HCT116 (cell line): ENCODE measurements around the gene TADA2B. TPM values are rescaled to one million over a fixed set of nuclear protein-coding genes. Genes with fewer than 3 reads are reported as not detected.
A peak's percentile ranks its signal among the peaks of the same experiment; 100 is the strongest.

Experiments
- ATAC-seq: fragments of 200-7000 bp; cut with Tn5 transposase; 2 replicates; pipeline ENCODE4 v1.9.1; 2020; ENCODE audit warnings: mild to moderate bottlenecking, moderate library complexity
- BruUV-seq: library from RNA; stranded (reverse); fragments of 400-500 nt; replicated peaks from 2 replicates; lab custom pipeline; 2021; lab: Mats Ljungman, UMichigan
- CTCF ChIA-PET: fragments of 300-600 bp; sonication (Branson Sonifier 250); formaldehyde crosslinking; loops from one replicate; lab custom pipeline; 2021; ENCODE audit warnings: antibody characterized with exemption; lab: Charles Lee
- POLR2A ChIA-PET: fragments of 300-600, 350-600 bp; sonication (Branson Sonifier 250); formaldehyde crosslinking; loops from one replicate; lab custom pipeline; 2021; ENCODE audit warnings: antibody characterized with exemption; lab: Charles Lee
- RAD21 ChIA-PET, 2 experiments: fragments of 300-600 bp; sonication (Branson Sonifier 250); formaldehyde crosslinking; loops; one replicate each; lab custom pipeline; 2023; ENCODE audit warnings: low total read pairs in 2 of 2; ENCODE audit not compliant: uncharacterized antibody in 2 of 2, unreplicated experiment in 2 of 2, low non-redundant PET in 1 of 2; lab: Charles Lee
- DNase-seq: peaks from one replicate; pipeline ENCODE4 v3.0.0-alpha.2; 2010; ENCODE audit warnings: low read depth, low spot score
- H2AFZ ChIP-seq: fragments of 200-600 bp; shearing (Covaris generic), sonication (generic); 2 replicates; pipeline ENCODE4 v1.6.1; 2017; ENCODE audit warnings: low read depth, mixed run types, mixed read lengths, antibody characterized with exemption, low read length; ENCODE audit not compliant: poor library complexity, severe bottlenecking
- H3K27ac ChIP-seq: 2 replicates; pipeline ENCODE4 v1.5.1; 2012; ENCODE audit warnings: low read depth, low read length
- H3K27me3 ChIP-seq: fragments of 200-600 bp; sonication (generic); 2 replicates; pipeline ENCODE4 v1.6.1; 2016; ENCODE audit warnings: mixed run types, low read length, mixed read lengths; ENCODE audit not compliant: insufficient read depth
- H3K36me3 ChIP-seq, 2 experiments: fragments of 200-500 bp in 1 of 2; fragments of 200-600 bp in 1 of 2; sonication (Bioruptor generic) in 1 of 2; sonication (generic) in 1 of 2; 2 replicates each; pipeline versions ENCODE4 v1.5.1 to v1.6.1; 2014 to 2016; ENCODE audit warnings: low read length in 2 of 2, inconsistent platforms in 1 of 2, mixed read lengths in 1 of 2, mixed run types in 1 of 2; ENCODE audit not compliant: insufficient read depth in 2 of 2, control insufficient read depth in 1 of 2
- H3K4me1 ChIP-seq, 2 experiments: fragments of 200-600 bp in 1 of 2; sonication (generic) in 1 of 2; 2 replicates each; pipeline versions ENCODE4 v1.5.1 to v1.6.1; 2012 to 2017; ENCODE audit warnings: low read length in 2 of 2, inconsistent platforms in 1 of 2, mild to moderate bottlenecking in 1 of 2, mixed read lengths in 1 of 2, mixed run types in 1 of 2, moderate library complexity in 1 of 2; ENCODE audit not compliant: insufficient read depth in 2 of 2, control insufficient read depth in 1 of 2
- H3K4me2 ChIP-seq: fragments of 200-600 bp; sonication (generic); 2 replicates; pipeline ENCODE4 v1.6.1; 2017; ENCODE audit warnings: mixed run types, low read length, mixed read lengths
- H3K4me3 ChIP-seq, 2 experiments: fragments of 200-600 bp in 1 of 2; sonication (generic) in 1 of 2; replicated peaks in 1 of 2; 2 replicates each; pipeline ENCODE4 v1.5.1; 2011 to 2016; ENCODE audit warnings: low read length in 2 of 2, control low read depth in 1 of 2, low read depth in 1 of 2, mild to moderate bottlenecking in 1 of 2, mixed read lengths in 1 of 2, mixed run types in 1 of 2
- H3K79me2 ChIP-seq: fragments of 200-600 bp; sonication (generic); 2 replicates; pipeline ENCODE4 v1.6.1; 2017; ENCODE audit warnings: mild to moderate bottlenecking, mixed run types, low read length, moderate library complexity, mixed read lengths; ENCODE audit not compliant: insufficient read depth
- H3K9ac ChIP-seq: fragments of 200-600 bp; sonication (generic); 2 replicates; pipeline ENCODE4 v1.6.1; 2016; ENCODE audit warnings: low read length, mixed read lengths
- H3K9me2 ChIP-seq: fragments of 200-600 bp; sonication (generic), shearing (Covaris generic); 2 replicates; pipeline ENCODE4 v1.6.1; 2017; ENCODE audit warnings: mixed run types, mild to moderate bottlenecking, moderate library complexity; ENCODE audit not compliant: insufficient read depth
- H3K9me3 ChIP-seq, 2 experiments: fragments of 200-500 bp in 1 of 2; fragments of 200-600 bp in 1 of 2; sonication (Bioruptor generic) in 1 of 2; sonication (generic) in 1 of 2; 2 replicates each; pipeline ENCODE4 v1.6.1; 2014 to 2017; ENCODE audit warnings: low read length in 2 of 2, mixed read lengths in 2 of 2, inconsistent platforms in 1 of 2, low read depth in 1 of 2, mild to moderate bottlenecking in 1 of 2, mixed run types in 1 of 2, moderate library complexity in 1 of 2; ENCODE audit not compliant: control insufficient read depth in 1 of 2, insufficient read depth in 1 of 2
- H4K20me1 ChIP-seq: fragments of 200-600 bp; sonication (generic), shearing (Covaris generic); 2 replicates; pipeline ENCODE4 v1.6.1; 2017; ENCODE audit warnings: mixed run types, mild to moderate bottlenecking, moderate library complexity; ENCODE audit not compliant: insufficient read depth
- ATF3 ChIP-seq: IDR thresholded peaks from 2 replicates; pipeline ENCODE4 v1.6.1; 2012
- CBX3 ChIP-seq: IDR thresholded peaks from 2 replicates; pipeline ENCODE4 v1.6.1; 2012; ENCODE audit warnings: low read depth
- CEBPB ChIP-seq: IDR thresholded peaks from 2 replicates; pipeline ENCODE4 v1.6.1; 2012; ENCODE audit warnings: low read depth
- EGR1 ChIP-seq: IDR thresholded peaks from 2 replicates; pipeline ENCODE4 v1.6.1; 2012; ENCODE audit warnings: low read depth
- EZH2 ChIP-seq: fragments of 200-600 bp; sonication (generic); IDR thresholded peaks from 2 replicates; pipeline ENCODE4 v1.6.1; 2017; ENCODE audit warnings: antibody characterized with exemption, mixed run types
- FOSL1 ChIP-seq: IDR thresholded peaks from 2 replicates; pipeline ENCODE4 v1.6.1; 2012; ENCODE audit warnings: low read depth
- POLR2AphosphoS5 ChIP-seq: IDR thresholded peaks from 2 replicates; pipeline ENCODE4 v1.6.1; 2011; ENCODE audit warnings: mild to moderate bottlenecking, low read depth, low read length, moderate library complexity
- RAD21 ChIP-seq: IDR thresholded peaks from 2 replicates; pipeline ENCODE4 v1.6.1; 2012; ENCODE audit warnings: low read depth, mild to moderate bottlenecking
- REST ChIP-seq: IDR thresholded peaks from 2 replicates; pipeline ENCODE4 v1.6.1; 2012; ENCODE audit warnings: low read depth
- SIN3A ChIP-seq: IDR thresholded peaks from 2 replicates; pipeline ENCODE4 v1.6.1; 2012; ENCODE audit warnings: low read depth
- SP1 ChIP-seq: IDR thresholded peaks from 2 replicates; pipeline ENCODE4 v1.6.1; 2012; ENCODE audit warnings: low read depth
- ZNF274 ChIP-seq: fragments of 200-500 bp; sonication (Bioruptor generic); IDR thresholded peaks from 2 replicates; pipeline ENCODE4 v1.6.1; 2014; ENCODE audit warnings: mild to moderate bottlenecking, low read depth, low read length, inconsistent platforms
- intact Hi-C: fragments of 100-400 bp; cut with micrococcal nuclease; formaldehyde crosslinking; loops from 2 replicates; pipeline ENCODE4 v1.10.0; 2022
- total RNA-seq: library from RNA; stranded (reverse); gene quantifications from one replicate; pipeline ENCODE4 v1.2.1, GENCODE V29; 2021; ENCODE audit not compliant: unreplicated experiment
- TF ChIP-seq, protein P1 (sequence below): IDR thresholded peaks from 2 replicates; pipeline ENCODE4 v1.6.1; 2011; ENCODE audit warnings: mild to moderate bottlenecking, low read length, moderate library complexity; ENCODE audit not compliant: insufficient replicate concordance; ENCODE audit errors: extremely low read depth

The TADA2B gene
- total RNA-seq, 1 experiment from 2014 or later = 13.4 TPM

- no peaks in the 10 kb centered on the region for H4K20me1 ChIP-seq
- H3K4me1 ChIP-seq = peaks cover 6 to 14% of the 10 kb centered on the region in 2 experiments; a peak in 3 of 4 replicates
- H3K9me2 ChIP-seq = no peaks in the 10 kb centered on the region
- TF ChIP-seq FOSL1 = no peak
- peak; percentile 50; the same call in 1 of the 2 replicates for TF ChIP-seq EGR1
- no peak for TF ChIP-seq CEBPB
- TF ChIP-seq, protein P1, sequence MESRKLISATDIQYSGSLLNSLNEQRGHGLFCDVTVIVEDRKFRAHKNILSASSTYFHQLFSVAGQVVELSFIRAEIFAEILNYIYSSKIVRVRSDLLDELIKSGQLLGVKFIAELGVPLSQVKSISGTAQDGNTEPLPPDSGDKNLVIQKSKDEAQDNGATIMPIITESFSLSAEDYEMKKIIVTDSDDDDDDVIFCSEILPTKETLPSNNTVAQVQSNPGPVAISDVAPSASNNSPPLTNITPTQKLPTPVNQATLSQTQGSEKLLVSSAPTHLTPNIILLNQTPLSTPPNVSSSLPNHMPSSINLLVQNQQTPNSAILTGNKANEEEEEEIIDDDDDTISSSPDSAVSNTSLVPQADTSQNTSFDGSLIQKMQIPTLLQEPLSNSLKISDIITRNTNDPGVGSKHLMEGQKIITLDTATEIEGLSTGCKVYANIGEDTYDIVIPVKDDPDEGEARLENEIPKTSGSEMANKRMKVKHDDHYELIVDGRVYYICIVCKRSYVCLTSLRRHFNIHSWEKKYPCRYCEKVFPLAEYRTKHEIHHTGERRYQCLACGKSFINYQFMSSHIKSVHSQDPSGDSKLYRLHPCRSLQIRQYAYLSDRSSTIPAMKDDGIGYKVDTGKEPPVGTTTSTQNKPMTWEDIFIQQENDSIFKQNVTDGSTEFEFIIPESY = no peak
- no peak for TF ChIP-seq CBX3
- TF ChIP-seq SIN3A = no peak
- peak; percentile 20; the same call in 1 of the 2 replicates for TF ChIP-seq RAD21
- TF ChIP-seq ATF3 = no peak
- TF ChIP-seq REST = no peak
- TF ChIP-seq ZNF274 = no peak
- no peak for TF ChIP-seq POLR2AphosphoS5
- no peak for TF ChIP-seq EZH2
- TF ChIP-seq SP1 = no peak
- H3K4me3 ChIP-seq = no peak overlapping the region
- H3K9ac ChIP-seq = no peak overlapping the region
- no peak for DNase-seq
- H3K36me3 ChIP-seq = peaks cover 15 to 24% of the 10 kb centered on the region in 2 experiments; a peak in 3 of 4 replicates
- no TSS peak for BruUV-seq
- H3K9me3 ChIP-seq = no peaks in the 10 kb centered on the region
- ChIA-PET CTCF (interaction anchor here (1.3 kb wide), 1 partner anchor 35 kb away, joined by 4 read pairs; the partner anchor contains the start of gene TADA2B), RAD21 (no interaction called here), POLR2A (no interaction called here)
- ATAC-seq = no peak
- H3K4me2 ChIP-seq = peak overlapping the region; percentile 26
- H3K27ac ChIP-seq = no peak overlapping the region
- H3K27me3 ChIP-seq = no peaks in the 10 kb centered on the region
- intact Hi-C loops = no loop called here
- H2AFZ ChIP-seq = no peak overlapping the region
- peaks cover 5% of the 10 kb centered on the region; the same call in 1 of the 2 replicates for H3K79me2 ChIP-seq
These were observed 35.2 kb upstream of the TADA2B start for GRCh38 chr4:7007944-7008343.
